ENCODE results near the gene HHAT. TPM values are rescaled to one million over a fixed set of nuclear protein-coding genes. Genes with fewer than 3 reads are reported as not detected.

The HHAT gene
- total and polyA plus RNA-seq, 2 experiments from 2014 or later = 1.6 to 1.9 TPM

- Histone ChIP-seq H3K36me3 (ENCODE audit: low read depth) (no peaks in the 10 kb centered on the region), H3K4me1 (ENCODE audit: insufficient read depth) (no peaks in the 10 kb centered on the region), H3K9me3 (ENCODE audit: low read depth) (no peaks in the 10 kb centered on the region), H3K27ac (no peak overlapping the region), H3K4me2 (ENCODE audit: unreplicated experiment) (no peak overlapping the region), H3K79me2 (ENCODE audit: insufficient read depth) (no peaks in the 10 kb centered on the region), H3F3A (ENCODE audit: insufficient read depth) (no peaks in the 10 kb centered on the region), H4K20me1 (ENCODE audit: insufficient read depth) (no peaks in the 10 kb centered on the region), H2AFZ (no peak overlapping the region), H3K9me2 (ENCODE audit: insufficient read depth) (no peaks in the 10 kb centered on the region), H3K9ac (no peak overlapping the region), H3K27me3 (replicated peaks; ENCODE audit: insufficient read depth) (no peaks in the 10 kb centered on the region), H3K4me3 (no peak overlapping the region)
- TF ChIP-seq EZH2 (IDR thresholded peaks at IDR 0.05; ENCODE audit: insufficient read depth, poor library complexity, severe bottlenecking) (no peak), EZH2phosphoT487 (IDR thresholded peaks at IDR 0.05; ENCODE audit: insufficient read depth, low read depth) (no peak)
- in situ Hi-C loops (cut with MboI) = loop anchor here (10.0 kb wide), 1 partner anchor 565 kb away; the partner anchor contains the start of gene KCNH1
- 32 to 38% methylated on average over 2 of the region's 2 CpGs for WGBS, 2 experiments (ENCODE audit: low coverage in 1 of 2, low lambda C conversion rate in 2 of 2, missing lambda C conversion rate in 2 of 2)
- DNase-seq = no peak
Measured at GRCh38 chr1:210570116-210570515, 241.4 kb downstream of the HHAT start.

DNA sequence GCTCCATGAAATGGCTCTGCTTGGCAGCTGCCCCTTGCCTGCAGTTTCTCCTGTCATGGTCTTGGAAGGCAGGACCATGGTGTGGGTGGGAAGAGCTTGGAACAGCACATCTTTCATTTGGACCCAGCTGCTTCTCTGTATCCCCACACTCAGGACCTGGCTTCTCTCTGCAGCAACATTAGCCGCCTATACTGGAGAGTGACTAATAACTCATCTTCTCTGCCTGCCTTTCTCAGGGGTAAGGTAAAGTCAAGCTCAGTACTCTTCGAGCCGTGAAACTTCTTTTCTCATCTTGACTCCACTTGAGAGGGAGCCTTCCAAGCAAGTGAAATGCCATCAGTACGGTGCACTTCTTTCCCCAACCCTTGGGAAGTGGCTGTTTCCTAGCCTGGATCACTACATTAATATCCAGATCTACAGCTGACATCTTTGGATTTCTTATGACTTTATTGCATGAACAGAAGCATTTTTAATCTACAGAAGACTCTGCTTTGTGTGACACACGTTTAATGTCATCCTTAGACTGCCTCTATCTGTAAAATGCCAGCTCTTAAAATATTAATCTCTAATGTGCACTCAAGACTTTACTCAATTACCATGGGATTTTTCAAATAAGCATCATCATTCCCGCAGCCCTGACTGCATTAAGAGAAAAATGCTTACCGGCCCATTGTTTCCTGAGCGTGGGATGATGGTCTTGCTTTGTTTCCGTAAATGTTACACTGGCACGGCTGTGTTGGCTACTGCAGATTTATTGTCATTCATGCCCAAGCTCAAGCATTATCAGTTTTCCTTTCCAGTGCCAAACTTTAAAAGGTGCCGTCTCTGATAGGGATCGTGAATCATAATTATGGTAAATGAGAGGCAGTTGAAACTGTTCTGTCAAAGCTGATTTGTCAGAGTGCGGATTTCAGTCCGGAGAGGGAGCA, 242.9 kb downstream of the HHAT start:
- Histone ChIP-seq H3F3A (ENCODE audit: insufficient read depth) (no peaks in the 10 kb centered on the region), H3K27ac (no peak overlapping the region), H3K4me2 (ENCODE audit: unreplicated experiment) (no peak overlapping the region), H3K4me1 (ENCODE audit: insufficient read depth) (no peaks in the 10 kb centered on the region), H2AFZ (no peak overlapping the region), H3K36me3 (ENCODE audit: low read depth) (no peaks in the 10 kb centered on the region), H3K27me3 (replicated peaks; ENCODE audit: insufficient read depth) (no peaks in the 10 kb centered on the region), H3K79me2 (ENCODE audit: insufficient read depth) (no peaks in the 10 kb centered on the region), H3K9me3 (ENCODE audit: low read depth) (no peaks in the 10 kb centered on the region), H4K20me1 (ENCODE audit: insufficient read depth) (no peaks in the 10 kb centered on the region), H3K9ac (no peak overlapping the region), H3K9me2 (ENCODE audit: insufficient read depth) (no peaks in the 10 kb centered on the region), H3K4me3 (no peak overlapping the region)
- in situ Hi-C loops (cut with MboI) = loop anchor here (10.0 kb wide), 1 partner anchor 563 kb away; the partner anchor contains the start of gene KCNH1
- whole genome bisulfite sequencing, 2 experiments (ENCODE audit: low coverage in 1 of 2, low lambda C conversion rate in 2 of 2, missing lambda C conversion rate in 2 of 2) = 53 to 54% methylated on average over 14 of the region's 14 CpGs
- DNase-seq = no peak
- TF ChIP-seq EZH2phosphoT487 (IDR thresholded peaks at IDR 0.05; ENCODE audit: insufficient read depth, low read depth) = no peak
- TF ChIP-seq EZH2 (IDR thresholded peaks at IDR 0.05; ENCODE audit: insufficient read depth, poor library complexity, severe bottlenecking) = no peak

GRCh38 chr1:210573141-210573540, 244.4 kb downstream of the HHAT start:
- in situ Hi-C loops (cut with MboI) = loop anchor here (10.0 kb wide), 1 partner anchor 562 kb away; the partner anchor contains the start of gene KCNH1
- Histone ChIP-seq H3F3A (ENCODE audit: insufficient read depth) (no peaks in the 10 kb centered on the region), H3K9ac (no peak overlapping the region), H3K27ac (no peak overlapping the region), H3K4me2 (ENCODE audit: unreplicated experiment) (no peak overlapping the region), H3K9me3 (ENCODE audit: low read depth) (no peaks in the 10 kb centered on the region), H3K79me2 (ENCODE audit: insufficient read depth) (no peaks in the 10 kb centered on the region), H4K20me1 (ENCODE audit: insufficient read depth) (no peaks in the 10 kb centered on the region), H3K27me3 (replicated peaks; ENCODE audit: insufficient read depth) (no peaks in the 10 kb centered on the region), H3K4me1 (ENCODE audit: insufficient read depth) (no peaks in the 10 kb centered on the region), H3K4me3 (no peak overlapping the region), H2AFZ (no peak overlapping the region), H3K36me3 (ENCODE audit: low read depth) (no peaks in the 10 kb centered on the region), H3K9me2 (ENCODE audit: insufficient read depth) (no peaks in the 10 kb centered on the region)
- DNase-seq = no peak
- WGBS, 2 experiments (ENCODE audit: low coverage in 1 of 2, low lambda C conversion rate in 2 of 2, missing lambda C conversion rate in 2 of 2) = 40 to 49% methylated on average over 6 of the region's 6 CpGs
- TF ChIP-seq EZH2 (IDR thresholded peaks at IDR 0.05; ENCODE audit: insufficient read depth, poor library complexity, severe bottlenecking) (no peak), EZH2phosphoT487 (IDR thresholded peaks at IDR 0.05; ENCODE audit: insufficient read depth, low read depth) (no peak)

DNA sequence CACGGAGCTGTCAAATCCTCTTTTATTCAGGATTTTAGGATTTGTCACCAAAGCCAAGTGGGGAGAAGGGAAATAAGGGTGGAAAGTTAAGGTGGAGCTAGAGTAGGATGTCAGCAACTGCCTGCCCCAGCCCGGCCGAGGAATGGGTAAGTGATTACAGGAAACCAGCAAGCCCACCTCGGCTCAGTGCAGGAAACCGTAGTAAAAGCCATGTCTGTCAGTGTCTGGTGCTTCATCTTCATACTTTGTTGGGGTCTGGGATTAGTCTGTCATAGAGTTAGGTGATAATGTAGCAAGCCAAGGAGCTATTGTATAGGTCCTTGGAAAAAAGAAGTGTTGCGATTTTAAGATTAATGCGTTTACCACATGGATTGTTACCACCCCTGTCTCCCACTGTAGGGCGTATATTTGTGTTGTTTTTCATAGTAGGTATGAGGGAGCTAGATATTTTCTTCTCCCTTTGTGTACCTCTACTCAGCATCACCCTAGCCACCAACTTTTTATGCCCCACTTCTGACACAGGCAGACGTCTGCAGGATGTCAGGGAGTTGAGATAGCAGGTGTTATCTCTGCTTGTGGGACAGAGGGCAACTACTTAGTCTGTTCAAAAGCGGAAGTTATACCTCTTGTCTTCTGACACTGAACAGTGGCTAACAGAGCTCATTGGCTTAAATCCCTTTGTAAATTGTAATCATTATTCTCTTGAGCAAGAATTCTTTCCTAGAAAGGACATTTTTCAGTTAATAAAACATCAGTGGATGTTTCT, 253.7 kb downstream of the HHAT start:
- Histone ChIP-seq H3K9me3 (ENCODE audit: low read depth) (no peaks in the 10 kb centered on the region), H3K36me3 (ENCODE audit: low read depth) (no peaks in the 10 kb centered on the region), H3F3A (ENCODE audit: insufficient read depth) (no peaks in the 10 kb centered on the region), H2AFZ (no peak overlapping the region), H3K9ac (no peak overlapping the region), H3K79me2 (ENCODE audit: insufficient read depth) (no peaks in the 10 kb centered on the region), H4K20me1 (ENCODE audit: insufficient read depth) (no peaks in the 10 kb centered on the region), H3K27ac (no peak overlapping the region), H3K4me3 (no peak overlapping the region), H3K4me2 (ENCODE audit: unreplicated experiment) (no peak overlapping the region), H3K4me1 (ENCODE audit: insufficient read depth) (no peaks in the 10 kb centered on the region), H3K27me3 (replicated peaks; ENCODE audit: insufficient read depth) (no peaks in the 10 kb centered on the region), H3K9me2 (ENCODE audit: insufficient read depth) (no peaks in the 10 kb centered on the region)
- in situ Hi-C loops (cut with MboI) = no loop called here
- DNase-seq = no peak
- TF ChIP-seq EZH2phosphoT487 (IDR thresholded peaks at IDR 0.05; ENCODE audit: insufficient read depth, low read depth) (no peak), EZH2 (IDR thresholded peaks at IDR 0.05; ENCODE audit: insufficient read depth, poor library complexity, severe bottlenecking) (no peak)
- WGBS, 2 experiments (ENCODE audit: low coverage in 1 of 2, low lambda C conversion rate in 2 of 2, missing lambda C conversion rate in 2 of 2) = 53 to 54% methylated on average over 10 of the region's 10 CpGs

Data from GM23248 (cell line).